NCI-H345 treated with DMSO at 0.1 percent for 48 hours (cell line): Measurements from ENCODE around the gene USP48.
"Not testable (repeated sequence)": the region's sequence is repeated elsewhere in the genome, so short reads cannot be mapped to it uniquely, and the experiment has no call there.

Experiments
- DNase-seq: peaks from one replicate; lab custom pipeline; 2025; ENCODE audit not compliant: unreplicated experiment; lab: John Stamatoyannopoulos, UW

Gene USP48, protein sequence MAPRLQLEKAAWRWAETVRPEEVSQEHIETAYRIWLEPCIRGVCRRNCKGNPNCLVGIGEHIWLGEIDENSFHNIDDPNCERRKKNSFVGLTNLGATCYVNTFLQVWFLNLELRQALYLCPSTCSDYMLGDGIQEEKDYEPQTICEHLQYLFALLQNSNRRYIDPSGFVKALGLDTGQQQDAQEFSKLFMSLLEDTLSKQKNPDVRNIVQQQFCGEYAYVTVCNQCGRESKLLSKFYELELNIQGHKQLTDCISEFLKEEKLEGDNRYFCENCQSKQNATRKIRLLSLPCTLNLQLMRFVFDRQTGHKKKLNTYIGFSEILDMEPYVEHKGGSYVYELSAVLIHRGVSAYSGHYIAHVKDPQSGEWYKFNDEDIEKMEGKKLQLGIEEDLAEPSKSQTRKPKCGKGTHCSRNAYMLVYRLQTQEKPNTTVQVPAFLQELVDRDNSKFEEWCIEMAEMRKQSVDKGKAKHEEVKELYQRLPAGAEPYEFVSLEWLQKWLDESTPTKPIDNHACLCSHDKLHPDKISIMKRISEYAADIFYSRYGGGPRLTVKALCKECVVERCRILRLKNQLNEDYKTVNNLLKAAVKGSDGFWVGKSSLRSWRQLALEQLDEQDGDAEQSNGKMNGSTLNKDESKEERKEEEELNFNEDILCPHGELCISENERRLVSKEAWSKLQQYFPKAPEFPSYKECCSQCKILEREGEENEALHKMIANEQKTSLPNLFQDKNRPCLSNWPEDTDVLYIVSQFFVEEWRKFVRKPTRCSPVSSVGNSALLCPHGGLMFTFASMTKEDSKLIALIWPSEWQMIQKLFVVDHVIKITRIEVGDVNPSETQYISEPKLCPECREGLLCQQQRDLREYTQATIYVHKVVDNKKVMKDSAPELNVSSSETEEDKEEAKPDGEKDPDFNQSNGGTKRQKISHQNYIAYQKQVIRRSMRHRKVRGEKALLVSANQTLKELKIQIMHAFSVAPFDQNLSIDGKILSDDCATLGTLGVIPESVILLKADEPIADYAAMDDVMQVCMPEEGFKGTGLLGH

DNA sequence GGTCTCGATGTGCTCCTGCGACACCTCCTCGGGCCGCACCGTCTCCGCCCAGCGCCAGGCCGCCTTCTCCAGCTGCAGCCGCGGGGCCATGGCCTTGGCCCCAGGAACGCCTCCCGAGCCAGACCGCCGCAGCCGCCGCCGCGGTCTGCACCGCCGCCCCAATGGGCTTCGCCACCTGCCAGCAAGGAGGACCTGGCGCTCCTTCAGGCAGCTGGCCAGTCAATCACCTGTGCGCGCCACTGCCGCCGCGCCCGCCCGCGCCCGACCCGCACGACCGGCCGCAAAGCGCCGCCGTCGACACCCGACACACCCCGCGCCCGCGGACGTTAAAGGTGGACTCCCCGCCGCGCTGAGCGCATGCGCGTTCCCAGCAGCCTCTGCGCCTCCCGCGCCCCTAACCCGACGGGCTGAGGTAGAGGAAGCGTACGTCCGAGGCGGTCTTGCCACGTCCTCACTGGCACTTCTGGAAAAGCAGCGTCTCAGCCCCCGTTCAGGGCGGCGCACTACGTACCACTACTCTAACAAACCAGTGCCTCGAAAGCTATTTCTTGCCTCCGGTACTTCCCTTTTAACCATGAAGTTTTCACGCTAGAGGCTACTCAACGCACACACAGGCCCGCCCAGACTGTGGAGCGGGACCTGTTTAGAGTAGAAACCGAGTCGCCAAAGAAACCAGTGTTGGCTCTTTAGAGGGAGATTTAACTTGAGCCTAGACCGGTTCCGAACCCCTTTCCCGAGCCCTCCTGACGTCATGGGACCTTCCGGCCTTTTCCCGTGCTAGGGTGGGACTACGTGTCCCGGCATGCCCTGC, at the start of gene USP48:
TSS of gene USP48 (minus strand) at position 282 of the 811 bp plus-strand sequence. CDS start at position 90, 192 bp downstream.
- peak; percentile 94 for DNase-seq

DNA sequence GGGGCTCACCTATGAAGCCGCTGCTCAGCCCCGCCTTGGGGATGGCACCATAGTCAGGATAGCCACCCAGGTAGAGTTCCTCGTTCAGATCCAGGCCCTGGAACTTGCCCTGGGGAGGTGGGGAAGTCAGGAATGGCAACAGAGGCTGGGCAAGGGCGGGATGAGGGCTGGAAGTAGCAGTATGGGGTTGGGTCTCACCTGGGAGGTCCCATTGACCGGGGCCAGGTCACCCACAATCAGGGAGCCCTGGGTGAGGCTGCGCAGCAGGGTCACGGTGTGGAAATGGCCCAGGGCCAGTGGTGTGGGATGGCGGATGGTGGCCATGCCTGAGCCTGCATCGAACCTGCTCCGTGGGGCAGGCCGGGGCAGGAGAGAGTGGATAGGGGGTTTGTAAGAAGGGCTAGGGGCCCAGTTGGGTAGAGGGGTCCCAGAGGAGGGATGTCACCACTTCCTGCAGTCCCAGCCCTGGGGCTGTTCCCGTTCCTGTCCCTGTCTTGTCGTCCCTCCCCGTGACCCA, 48.6 kb upstream of the USP48 start:
- DNase-seq, result no peak

DNA sequence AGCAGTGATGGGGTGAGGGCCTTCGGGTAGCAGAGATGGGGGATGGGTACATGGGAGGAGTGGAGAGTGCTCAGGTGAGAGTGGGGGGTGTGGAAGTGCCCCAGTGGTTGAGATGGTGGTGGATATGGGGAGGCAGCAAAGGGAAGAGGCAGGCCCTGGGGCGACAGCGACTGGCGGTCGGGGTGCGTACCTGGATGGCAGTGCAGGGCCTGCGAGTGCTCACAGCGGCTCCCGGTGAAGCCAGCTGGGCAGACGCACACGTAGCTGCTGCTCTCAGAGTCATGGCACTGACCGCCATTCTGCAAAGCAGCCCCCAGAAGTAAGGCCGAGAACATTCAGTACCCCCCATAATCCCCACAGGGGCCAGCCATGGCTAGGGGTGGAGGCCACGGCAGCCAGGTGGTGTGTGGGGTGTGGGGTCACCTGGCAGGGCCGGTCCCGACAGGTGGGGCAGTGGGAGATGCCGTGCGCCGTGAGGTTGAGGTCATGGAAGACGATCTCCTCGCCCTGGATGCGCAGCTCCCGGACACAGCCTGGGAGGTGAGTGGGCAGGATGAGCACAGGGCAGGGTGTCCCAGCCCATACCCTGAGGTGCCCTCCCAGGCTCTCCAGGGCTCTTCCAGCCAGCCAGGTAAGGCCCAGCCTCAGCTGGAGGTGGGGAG, 48.0 kb upstream of the USP48 start:
- DNase-seq, result no peak

DNA sequence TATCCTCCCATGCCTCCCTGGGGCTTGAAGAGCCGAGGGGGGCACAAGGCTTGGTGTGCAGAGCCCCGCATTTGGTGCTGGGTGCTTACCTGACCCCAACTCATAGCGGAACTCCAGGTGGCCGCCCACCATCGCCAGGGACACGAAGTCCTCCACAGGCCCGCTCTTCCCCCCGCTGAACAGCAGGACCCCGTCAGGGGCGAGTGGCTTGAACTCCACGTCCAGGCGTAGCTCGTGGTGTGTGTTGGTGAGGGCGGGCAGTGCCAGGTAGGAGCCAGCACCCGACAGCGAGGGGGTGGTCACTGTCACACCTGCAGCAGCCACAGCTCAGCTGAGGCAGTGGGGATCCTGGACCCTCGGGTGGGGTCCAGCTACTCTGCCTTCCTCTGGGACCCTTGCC, 46.3 kb upstream of the USP48 start:
- no peak for DNase-seq

DNA sequence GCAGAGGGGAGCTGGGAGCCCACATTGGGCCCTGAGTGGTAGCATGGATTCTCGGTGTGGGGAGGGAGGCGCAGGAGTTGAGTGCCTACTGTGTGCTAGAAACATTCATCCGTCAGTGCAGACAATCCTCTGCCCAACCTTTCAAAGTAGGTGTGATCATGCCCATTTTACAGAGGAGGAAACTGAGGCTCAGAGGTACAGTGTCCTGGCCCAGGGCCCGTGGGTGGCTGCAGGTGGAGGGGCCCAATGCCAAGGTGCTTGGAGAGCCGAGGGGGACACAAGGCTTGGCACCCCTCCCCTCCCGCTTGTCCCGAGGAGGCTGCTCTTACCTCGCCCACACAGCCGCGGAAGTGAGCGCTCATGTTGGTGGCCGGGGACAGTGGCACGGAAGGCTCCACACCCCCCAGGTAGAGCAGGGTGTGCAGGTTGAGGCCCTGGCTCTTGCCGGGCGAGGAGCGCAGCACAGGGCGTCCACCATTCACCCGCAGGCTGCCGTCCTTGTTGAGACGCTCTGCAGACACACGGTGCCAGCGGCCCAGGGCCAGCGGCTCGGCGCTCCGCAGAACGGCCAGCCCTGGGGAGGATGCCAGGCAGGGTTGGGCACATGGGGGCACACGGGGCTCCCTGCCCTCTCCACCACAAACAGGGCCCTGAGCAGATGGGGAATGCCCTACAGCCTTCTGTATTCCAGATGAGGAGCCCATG, 45.7 kb upstream of the USP48 start:
- DNase-seq, result no peak

DNA sequence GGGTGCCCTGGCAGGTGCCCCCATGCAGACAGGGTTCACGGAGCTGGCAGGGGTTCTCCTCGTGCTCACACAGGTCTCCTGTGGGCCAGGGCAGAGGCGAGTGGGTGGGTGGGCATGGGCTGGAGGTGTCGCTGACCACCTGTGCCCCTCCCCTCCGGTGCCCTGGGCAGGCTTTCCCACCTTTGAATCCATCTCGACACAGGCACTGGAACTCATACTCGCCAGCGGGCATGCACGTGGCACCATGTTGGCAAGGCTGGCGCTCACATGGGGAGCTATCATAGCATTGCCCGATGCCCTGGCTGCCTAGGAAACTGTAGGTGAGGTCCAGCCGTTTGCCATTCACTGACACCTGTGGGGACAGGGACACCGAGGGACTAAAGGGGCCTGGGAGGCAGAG, 45.1 kb upstream of the USP48 start:
- no peak for DNase-seq

DNA sequence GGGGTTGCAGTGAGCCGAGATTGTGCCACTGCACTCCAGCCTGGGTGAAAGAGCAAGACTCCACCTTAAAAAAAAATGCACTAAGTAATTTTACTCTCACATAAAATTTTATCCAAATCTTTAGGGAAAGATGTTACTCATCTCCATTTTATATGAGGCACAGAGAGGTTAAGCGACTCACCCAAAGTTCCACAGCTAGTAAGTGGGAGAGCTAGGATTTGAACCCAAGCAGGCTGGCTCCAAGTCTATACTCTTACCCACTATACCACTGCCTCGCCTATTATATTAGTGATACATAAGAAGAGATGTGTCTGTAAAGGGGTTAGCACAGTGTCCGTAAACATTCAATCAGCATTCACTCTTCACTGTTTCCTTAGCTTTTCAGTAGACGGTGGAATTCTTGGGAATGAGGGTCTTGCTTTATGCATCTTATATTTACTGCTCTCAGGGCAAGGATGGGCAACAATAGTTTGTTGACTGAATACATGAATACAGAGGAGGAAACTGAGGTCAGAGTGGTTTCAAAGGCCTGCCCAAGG, 44.3 kb upstream of the USP48 start:
- no peak for DNase-seq

DNA sequence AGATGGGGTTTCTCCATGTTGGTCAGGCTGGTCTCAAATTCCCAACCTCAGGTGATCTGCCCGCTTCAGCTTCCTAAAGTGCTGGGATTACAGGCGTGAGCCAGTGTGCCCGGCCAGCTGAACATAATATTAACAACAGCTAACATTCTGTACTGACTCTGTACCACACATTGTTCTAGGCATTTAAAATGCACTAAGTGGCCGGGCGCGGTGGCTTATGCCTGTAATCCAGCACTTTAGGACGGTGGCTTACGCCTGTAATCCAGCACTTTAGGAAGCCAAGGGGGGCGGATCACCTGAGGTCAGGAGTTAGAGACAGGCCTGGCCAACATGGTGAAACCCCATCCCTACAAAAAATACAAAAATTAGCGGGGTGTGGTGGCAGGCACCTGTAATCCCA, 43.7 kb upstream of the USP48 start:
- DNase-seq, result not testable (repeated sequence)

DNA sequence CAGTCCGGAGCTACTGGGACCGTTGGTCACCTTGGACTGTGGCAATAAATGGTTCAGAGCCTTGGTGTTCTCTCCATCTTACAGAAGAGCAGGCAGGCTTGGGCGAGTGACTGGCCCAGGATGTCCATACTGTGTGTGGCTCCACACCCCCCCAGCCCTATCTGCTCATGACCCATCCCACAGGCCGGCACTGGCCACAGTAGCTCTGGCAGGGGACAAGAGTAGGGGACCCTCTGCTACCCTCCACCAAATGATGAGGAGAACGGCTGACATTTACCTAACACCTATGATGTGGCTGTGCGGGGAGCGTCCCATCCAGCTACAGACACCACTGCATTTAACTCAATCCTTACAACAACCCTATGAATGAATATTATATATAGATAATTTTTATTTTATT, 42.4 kb upstream of the USP48 start:
- DNase-seq, result no peak

DNA sequence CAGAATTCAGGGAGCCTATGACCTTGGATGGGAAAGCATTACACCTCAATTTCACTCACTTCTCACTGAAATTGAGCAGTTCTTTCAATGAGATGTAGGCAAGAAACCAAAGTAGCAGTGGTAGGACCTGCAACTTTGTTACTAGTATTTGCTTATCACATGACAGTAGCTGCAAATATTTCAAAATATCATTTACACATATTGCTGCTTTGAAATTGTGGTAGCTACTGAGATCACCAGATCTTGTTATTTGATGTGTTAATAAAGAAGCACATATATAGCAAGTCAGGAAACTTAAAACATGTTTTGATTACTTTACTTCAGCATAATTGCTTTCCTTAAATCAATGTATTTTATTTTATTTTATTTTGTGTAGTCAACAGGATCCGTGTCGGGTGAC, 42.0 kb upstream of the USP48 start:
- DNase-seq, result no peak

DNA sequence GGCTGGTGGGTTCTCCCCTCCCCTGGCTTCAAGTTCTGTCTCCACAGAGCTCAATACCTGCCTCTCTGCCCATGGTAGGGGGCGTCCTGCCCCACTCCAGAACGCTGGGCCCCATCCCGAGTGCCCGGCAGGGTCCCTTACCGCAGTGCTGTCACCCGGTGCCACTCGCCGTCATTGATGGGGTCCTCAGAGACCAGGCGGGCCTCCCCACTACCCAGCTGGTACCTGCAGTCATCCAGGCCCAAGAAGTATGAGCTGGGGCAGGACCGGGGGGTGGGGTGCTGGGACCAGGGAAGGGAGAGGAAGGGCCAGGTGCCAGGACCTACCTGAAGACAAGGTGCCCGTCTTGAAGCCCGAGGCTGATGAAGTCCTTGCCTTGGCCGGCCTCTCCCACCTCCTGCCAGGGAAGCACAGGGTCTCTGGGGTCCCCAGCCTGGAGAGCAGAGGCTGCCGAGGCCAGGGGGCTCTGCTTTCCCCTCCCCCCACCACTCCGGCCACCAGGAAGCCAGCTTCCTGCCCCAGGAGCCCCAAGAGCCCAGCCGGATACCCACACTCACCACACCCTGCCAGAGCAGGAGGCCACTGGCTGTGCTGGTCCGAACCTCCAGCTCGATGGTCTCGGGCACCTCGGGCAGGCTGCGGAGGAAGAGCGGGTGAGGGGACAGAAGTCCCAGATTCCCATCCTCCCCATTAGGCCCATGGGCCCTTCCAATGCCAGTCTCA, 41.2 kb upstream of the USP48 start:
- no peak for DNase-seq

DNA sequence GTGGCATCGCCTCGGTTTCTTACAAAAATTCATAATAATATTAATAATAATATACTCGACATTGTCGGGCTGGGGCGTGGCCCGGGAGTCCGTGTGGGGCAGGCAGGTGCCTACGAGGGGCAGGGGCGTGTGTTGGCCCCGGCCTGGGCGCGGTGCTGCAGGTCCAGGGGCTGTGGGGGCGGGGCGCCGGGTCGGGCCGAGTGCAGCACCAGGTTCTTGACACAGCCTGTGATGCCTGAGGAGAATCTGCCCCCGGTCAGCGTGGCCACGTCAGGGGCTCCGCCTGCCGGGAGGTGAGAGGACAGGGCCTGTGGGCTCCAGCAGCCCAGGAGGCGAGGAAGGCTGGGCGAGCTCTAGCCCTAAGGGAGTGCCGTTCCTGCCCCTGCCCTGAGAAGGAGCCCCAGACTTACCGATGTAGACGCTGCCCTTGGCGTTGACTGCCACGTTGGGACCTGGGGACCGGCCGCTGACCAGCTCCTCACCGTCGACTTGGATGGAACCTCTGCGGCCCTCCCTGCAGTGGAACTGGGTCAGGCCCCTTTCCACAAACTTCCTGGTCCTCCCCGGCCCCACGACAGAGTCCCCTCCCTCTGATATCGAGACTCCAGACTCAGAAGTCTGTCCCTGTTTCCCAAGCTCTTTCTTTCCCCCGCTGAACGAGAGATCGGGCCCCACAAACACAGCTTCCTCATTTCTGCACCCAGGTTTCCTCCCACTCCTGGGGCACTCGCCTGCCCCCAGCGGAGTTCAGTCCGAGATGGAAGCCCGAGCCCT, 40.4 kb upstream of the USP48 start:
- DNase-seq, result no peak

DNA sequence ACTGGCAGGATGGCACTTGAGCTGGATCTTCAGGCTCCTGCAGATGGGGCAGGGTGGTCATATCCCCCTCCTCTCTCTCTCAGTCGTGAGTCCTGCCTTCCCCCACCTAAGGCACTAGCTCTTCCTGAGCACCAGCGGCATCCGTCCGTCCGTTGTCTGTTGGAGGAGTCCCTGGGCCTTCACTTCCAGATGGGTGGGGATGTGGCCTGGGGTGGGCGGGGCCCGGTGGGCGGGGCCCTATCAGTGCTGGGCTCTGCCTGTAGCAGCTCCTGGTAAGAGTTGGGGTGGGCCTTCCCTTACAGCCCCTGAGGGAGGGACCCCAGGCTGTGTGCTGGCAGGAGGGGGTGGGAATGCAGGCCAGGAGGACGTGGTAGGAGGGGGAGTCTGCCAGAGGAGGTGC, 39.4 kb upstream of the USP48 start:
- no peak for DNase-seq

DNA sequence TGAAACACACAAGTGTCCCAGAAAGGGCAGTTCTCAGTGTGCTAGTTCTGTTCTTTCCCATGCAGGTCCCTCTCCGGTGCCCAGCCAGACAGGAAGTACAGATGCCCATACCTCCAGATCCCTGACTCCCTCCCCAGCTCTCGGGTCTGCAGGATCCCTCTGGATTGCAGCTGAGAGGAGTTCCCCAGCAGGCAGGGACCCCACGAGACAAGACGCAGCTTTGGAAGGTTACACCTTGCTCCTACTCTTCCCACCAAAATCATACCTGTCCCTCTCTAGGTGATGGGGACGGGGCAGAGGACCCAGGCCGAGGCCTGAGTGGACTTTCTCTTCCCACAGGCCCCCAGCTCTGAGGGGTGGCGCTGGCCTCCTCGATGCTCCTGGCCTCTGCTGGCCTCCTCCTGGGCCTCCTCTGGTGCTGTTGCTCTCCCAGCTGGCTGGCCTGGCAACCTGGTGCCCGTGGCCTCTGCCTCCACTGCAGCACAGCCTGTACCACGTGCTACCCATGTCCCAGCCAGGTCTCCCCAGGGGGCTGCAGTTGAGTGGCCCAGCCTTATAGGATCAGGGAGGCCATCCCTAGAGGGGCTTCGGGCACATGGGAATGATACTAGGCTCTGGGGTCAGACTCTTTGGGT, 38.6 kb upstream of the USP48 start:
- DNase-seq, result no peak

DNA sequence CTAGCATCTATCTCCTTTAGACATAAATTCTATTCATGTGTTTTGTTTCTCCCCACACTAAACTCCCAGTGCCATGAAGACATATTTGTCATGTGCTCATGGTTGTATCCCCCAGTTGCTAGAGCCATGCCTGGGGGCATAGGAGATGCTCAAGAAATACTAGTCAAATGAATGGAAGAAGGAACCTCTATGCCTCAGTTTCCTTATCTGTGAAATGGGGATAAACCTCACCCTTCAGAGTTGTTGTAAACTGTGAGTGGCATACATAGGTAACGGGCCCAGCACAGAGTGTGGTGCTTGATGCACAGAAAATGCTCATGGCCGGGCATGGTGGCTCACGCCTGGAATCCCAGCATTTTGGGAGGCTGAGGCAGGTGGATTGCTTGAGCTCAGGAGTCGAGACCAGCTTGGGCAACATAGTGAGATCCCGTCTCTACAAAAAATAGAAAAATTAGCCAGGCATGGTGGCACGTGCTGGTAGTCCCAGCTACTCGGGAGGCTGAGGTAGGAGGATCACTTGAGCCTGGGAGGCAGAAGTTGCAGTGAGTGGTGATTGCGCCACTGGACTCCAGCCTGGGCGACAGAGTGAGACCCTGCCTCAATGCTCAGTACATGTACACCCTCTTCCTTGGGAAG, 37.8 kb upstream of the USP48 start:
- DNase-seq, result no peak

DNA sequence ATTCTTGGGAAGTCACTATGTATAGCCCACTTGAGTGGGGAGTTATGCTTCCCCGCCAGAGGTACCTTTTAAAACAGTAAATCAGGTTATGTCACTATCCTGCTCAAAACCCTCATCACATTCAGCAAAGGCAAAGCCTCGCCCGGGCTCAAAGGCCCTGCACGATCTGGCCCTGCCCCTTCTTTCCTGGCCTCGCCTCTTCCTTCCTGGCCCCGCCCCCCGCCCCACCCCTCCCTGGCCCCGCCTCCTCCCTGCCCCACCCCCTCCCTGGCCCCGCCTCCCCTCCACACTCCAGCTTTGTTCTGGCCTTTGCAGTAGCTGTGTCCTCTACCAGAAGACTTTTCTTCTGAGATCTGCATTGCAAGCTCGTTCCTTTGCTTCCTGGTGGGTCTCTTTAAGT, 35.7 kb upstream of the USP48 start:
- DNase-seq, result no peak
